ENCODE measurements around the gene DHRSX. TPM values are rescaled to one million over a fixed set of nuclear protein-coding genes. Genes with fewer than 3 reads are reported as not detected.
"Not testable (repeated sequence)": the region's sequence is repeated elsewhere in the genome, so short reads cannot be mapped to it uniquely, and the experiment has no call there.

The DHRSX gene
- total RNA-seq, 1 donor from 2014 or later = 31.8 TPM

- Mint-ChIP-seq H3K27me3 (ENCODE audit: insufficient read depth, low read depth) (no peaks in the 10 kb centered on the region), H3K9me3 (peaks cover 33% of the 10 kb centered on the region)
Measured at GRCh38 chrX:2383735-2384134, 117.0 kb downstream of the DHRSX start.

GRCh38 chrX:2383144-2383543 lies 117.6 kb downstream of the DHRSX start:
- H3K36me3 ChIP-seq = no peaks in the 10 kb centered on the region
- H3K4me3 Mint-ChIP-seq = no peak overlapping the region
- no peak overlapping the region for H3K27ac Mint-ChIP-seq
- H3K4me3 ChIP-seq = no peak overlapping the region
- no peak overlapping the region for H3K27ac ChIP-seq
- H3K27me3 Mint-ChIP-seq (ENCODE audit: insufficient read depth, low read depth) = no peaks in the 10 kb centered on the region
- no peaks in the 10 kb centered on the region for H3F3A ChIP-seq (ENCODE audit: low read depth)
- H3K79me2 ChIP-seq (ENCODE audit: low read depth) = peaks cover 8% of the 10 kb centered on the region
- H3K9ac ChIP-seq = no peak overlapping the region
- H3K4me1 ChIP-seq = no peaks in the 10 kb centered on the region
- no peaks in the 10 kb centered on the region for H3K27me3 ChIP-seq
- no peaks in the 10 kb centered on the region for H3K9me3 ChIP-seq (ENCODE audit: low read depth)
- peaks cover 33% of the 10 kb centered on the region for H3K9me3 Mint-ChIP-seq
- no peaks in the 10 kb centered on the region for H3K4me1 Mint-ChIP-seq
- peaks cover 25% of the 10 kb centered on the region for H3K36me3 Mint-ChIP-seq
- no peak for TF ChIP-seq CTCF (IDR thresholded peaks at IDR 0.05)
- no peak for TF ChIP-seq EZH2 (IDR thresholded peaks at IDR 0.05)
- no peak for TF ChIP-seq EZH2phosphoT487 (IDR thresholded peaks at IDR 0.05)
- H2AFZ ChIP-seq (replicated peaks) = no peak overlapping the region
- DNase-seq (ENCODE audit: low spot score) = no peak
- H3K4me2 ChIP-seq = no peak overlapping the region
- H4K20me1 ChIP-seq (ENCODE audit: low read depth) = no peaks in the 10 kb centered on the region

More at GRCh38 chrX:2383735-2384134, 117.0 kb downstream of the DHRSX start:
- H3K4me1 Mint-ChIP-seq = no peaks in the 10 kb centered on the region
- H3K79me2 ChIP-seq (ENCODE audit: low read depth) = peaks cover 8% of the 10 kb centered on the region
- no peaks in the 10 kb centered on the region for H4K20me1 ChIP-seq (ENCODE audit: low read depth)
- H2AFZ ChIP-seq (replicated peaks) = no peak overlapping the region
- peaks cover 28% of the 10 kb centered on the region for H3K36me3 Mint-ChIP-seq
- H3K27me3 ChIP-seq = no peaks in the 10 kb centered on the region
- no peak overlapping the region for H3K4me3 Mint-ChIP-seq
- DNase-seq (ENCODE audit: low spot score) = no peak
- H3K27ac ChIP-seq = no peak overlapping the region
- H3K4me3 ChIP-seq = no peak overlapping the region
- no peaks in the 10 kb centered on the region for H3K9me3 ChIP-seq (ENCODE audit: low read depth)
- H3K36me3 ChIP-seq = no peaks in the 10 kb centered on the region
- no peaks in the 10 kb centered on the region for H3F3A ChIP-seq (ENCODE audit: low read depth)
- no peak overlapping the region for H3K9ac ChIP-seq
- no peak overlapping the region for H3K27ac Mint-ChIP-seq
- no peak for TF ChIP-seq EZH2phosphoT487 (IDR thresholded peaks at IDR 0.05)
- no peak for TF ChIP-seq EZH2 (IDR thresholded peaks at IDR 0.05)
- TF ChIP-seq CTCF (IDR thresholded peaks at IDR 0.05) = no peak
- H3K4me2 ChIP-seq = no peak overlapping the region
- H3K4me1 ChIP-seq = no peaks in the 10 kb centered on the region

- H3K4me1 Mint-ChIP-seq; H3K9ac ChIP-seq; H3K27me3 ChIP-seq; H3K4me3 ChIP-seq; H3K27ac Mint-ChIP-seq; H3K4me3 Mint-ChIP-seq; H3K36me3 ChIP-seq; H3K27ac ChIP-seq; H3F3A ChIP-seq (ENCODE audit: low read depth); H4K20me1 ChIP-seq (ENCODE audit: low read depth); H3K27me3 Mint-ChIP-seq (ENCODE audit: insufficient read depth, low read depth); H2AFZ ChIP-seq (replicated peaks); H3K4me2 ChIP-seq; H3K79me2 ChIP-seq (ENCODE audit: low read depth); H3K4me1 ChIP-seq; H3K9me3 ChIP-seq (ENCODE audit: low read depth); DNase-seq (ENCODE audit: low spot score): not testable (repeated sequence)
- Mint-ChIP-seq H3K36me3 (peaks cover 27% of the 10 kb centered on the region), H3K9me3 (peaks cover 35% of the 10 kb centered on the region)
Measured at GRCh38 chrX:2382433-2383048, 118.2 kb downstream of the DHRSX start.

GRCh38 chrX:2376166-2376565 lies 124.6 kb downstream of the DHRSX start:
- Histone ChIP-seq H3K27me3 (no peaks in the 10 kb centered on the region), H3K4me2 (no peak overlapping the region), H3K36me3 (no peaks in the 10 kb centered on the region), H3K79me2 (ENCODE audit: low read depth) (no peaks in the 10 kb centered on the region), H3F3A (ENCODE audit: low read depth) (no peaks in the 10 kb centered on the region), H4K20me1 (ENCODE audit: low read depth) (no peaks in the 10 kb centered on the region), H3K4me1 (no peaks in the 10 kb centered on the region), H2AFZ (replicated peaks) (no peak overlapping the region), H3K9ac (no peak overlapping the region), H3K4me3 (no peak overlapping the region), H3K27ac (no peak overlapping the region), H3K9me3 (ENCODE audit: low read depth) (no peaks in the 10 kb centered on the region)
- Mint-ChIP-seq H3K36me3 (peaks cover 41% of the 10 kb centered on the region), H3K9me3 (peaks cover 40% of the 10 kb centered on the region), H3K4me1 (peaks cover 9% of the 10 kb centered on the region), H3K27ac (no peak overlapping the region), H3K4me3 (no peak overlapping the region), H3K27me3 (ENCODE audit: insufficient read depth, low read depth) (peaks cover 2% of the 10 kb centered on the region)
- DNase-seq (ENCODE audit: low spot score) = no peak
- TF ChIP-seq EZH2 (IDR thresholded peaks at IDR 0.05) (no peak), CTCF (IDR thresholded peaks at IDR 0.05) (no peak), EZH2phosphoT487 (IDR thresholded peaks at IDR 0.05) (no peak)

Data from neural progenitor cell (in vitro differentiated cells).